Choroid plexus epithelial cell (primary cell): ENCODE results near the gene YEATS4.

Source experiments
- DNase-seq: peaks from one replicate; pipeline ENCODE4 v3.0.0-alpha.2; 2010; ENCODE audit warnings: low read depth
- H3K4me3 ChIP-seq: 2 replicates; pipeline ENCODE4 v1.5.1; 2011; ENCODE audit warnings: low read depth, mild to moderate bottlenecking, control low read depth, low read length, moderate library complexity
- CTCF ChIP-seq: conservative IDR thresholded peaks from 2 replicates; pipeline ENCODE4 v1.5.1; 2011; ENCODE audit warnings: low read depth, mild to moderate bottlenecking, control low read depth, inconsistent platforms, low read length, moderate library complexity

The YEATS4 gene

GRCh38 chr12:69404851-69405565, 45.5 kb downstream of the YEATS4 start:
- no peak for TF ChIP-seq CTCF
- H3K4me3 ChIP-seq: no peak overlapping the region
- peak; percentile 33 for DNase-seq

DNA sequence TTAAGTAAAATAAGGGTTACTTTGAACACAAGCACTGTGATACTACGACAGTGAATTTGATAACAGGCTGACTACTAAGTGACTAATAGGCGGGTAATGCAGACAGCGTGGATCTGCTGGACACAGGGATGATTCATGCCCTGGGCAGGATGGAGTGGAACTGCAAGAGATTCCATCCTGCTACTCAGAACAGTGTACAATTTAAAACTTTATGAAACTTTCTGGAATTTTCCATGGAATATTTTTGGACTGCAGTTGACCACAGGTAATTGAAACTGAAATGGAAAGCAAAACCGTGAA, 46.0 kb downstream of the YEATS4 start:
- no peak overlapping the region for H3K4me3 ChIP-seq
- peak; percentile 97 for DNase-seq

DNA sequence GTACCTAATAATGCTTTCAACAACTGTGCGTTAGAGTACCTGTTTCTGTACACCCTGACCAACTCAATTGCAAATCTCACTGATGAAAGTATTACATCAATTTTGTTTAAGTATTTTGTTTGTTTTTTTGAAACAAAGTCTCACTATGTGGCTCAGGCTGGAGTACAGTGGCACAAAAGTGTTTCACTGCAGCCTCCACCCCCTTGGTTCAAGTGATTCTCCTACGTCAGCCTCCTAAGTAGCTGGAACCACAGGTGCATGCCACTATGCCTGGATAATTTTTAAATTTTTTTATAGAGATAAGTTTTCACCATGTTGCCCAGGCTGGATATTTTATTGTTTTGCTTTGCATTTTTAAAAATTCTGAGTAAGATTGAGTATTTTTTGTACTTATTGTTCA, 46.7 kb downstream of the YEATS4 start:
- TF ChIP-seq CTCF: no peak
- no peak overlapping the region for H3K4me3 ChIP-seq
- DNase-seq: no peak

More for the DNA sequence above, 46.0 kb downstream of the YEATS4 start:
- no peak for TF ChIP-seq CTCF

GRCh38 chr12:69410571-69410970, 51.0 kb downstream of the YEATS4 start:
- H3K4me3 ChIP-seq: no peak overlapping the region
- TF ChIP-seq CTCF: no peak
- no peak for DNase-seq

GRCh38 chr12:69412655-69413054, 53.1 kb downstream of the YEATS4 start:
- DNase-seq: no peak
- no peak overlapping the region for H3K4me3 ChIP-seq
- TF ChIP-seq CTCF: no peak

- peak; percentile 95 for DNase-seq
- H3K4me3 ChIP-seq: peak overlapping the region; percentile 22
- TF ChIP-seq CTCF: peak; percentile 88
Measured at GRCh38 chr12:69415471-69416275, 56.1 kb downstream of the YEATS4 start.

DNA sequence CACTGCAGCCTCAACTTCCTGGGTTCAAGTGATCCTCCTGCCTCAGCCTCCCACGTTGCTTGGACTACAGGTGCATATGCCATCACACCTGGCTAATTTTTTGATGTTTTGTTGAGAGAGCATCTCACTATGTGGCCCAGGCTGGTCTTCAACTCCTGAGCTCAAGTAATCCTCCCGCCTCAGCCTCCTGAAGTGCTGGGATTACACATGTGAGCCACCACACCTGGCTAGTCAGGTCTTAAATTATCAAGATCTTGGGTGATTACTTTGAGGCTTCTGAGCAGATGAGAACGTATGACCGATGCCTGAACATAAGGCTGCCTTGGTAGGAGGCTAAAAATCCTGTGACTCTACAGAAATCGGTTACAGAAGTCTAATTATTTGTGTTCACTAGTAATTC, 57.7 kb downstream of the YEATS4 start:
- no peak overlapping the region for H3K4me3 ChIP-seq
- DNase-seq: no peak
- no peak for TF ChIP-seq CTCF
